Vagina (tissue), 2 donors: ENCODE measurements around the gene OPHN1. TPM values are rescaled to one million over a fixed set of nuclear protein-coding genes. Genes with fewer than 3 reads are reported as not detected.

ENCODE experiments used
- DNase-seq, 2 donors: peaks; one replicate each; pipeline ENCODE4 v3.0.0-alpha.2; 2017; ENCODE audit errors: extremely low spot score in 2 of 2
- H3K27ac ChIP-seq: fragments of 200-600 bp; sonication (generic); one replicate; pipeline ENCODE4 v1.5.1; 2019
- H3K27me3 ChIP-seq: fragments of 200-600 bp; sonication (generic); one replicate; pipeline ENCODE4 v1.5.1; 2019
- H3K36me3 ChIP-seq, 2 donors: fragments of 200-600 bp; sonication (generic); one replicate each; pipeline ENCODE4 v1.5.1; 2017 to 2019
- H3K4me1 ChIP-seq: fragments of 200-600 bp; sonication (generic); one replicate; pipeline ENCODE4 v1.5.1; 2019
- H3K4me3 ChIP-seq, 2 donors: fragments of 200-600 bp; sonication (generic); 1 replicate in 1 of 2; 2 replicates in 1 of 2; pipeline ENCODE4 v1.5.1; 2016 to 2019
- H3K9me3 ChIP-seq: fragments of 200-600 bp; sonication (generic); one replicate; pipeline ENCODE4 v1.5.1; 2019
- POLR2A ChIP-seq, 2 donors: fragments of 450-650 bp; IDR thresholded peaks; one replicate each; pipeline ENCODE4 v1.6.1; 2017; ENCODE audit warnings: antibody characterized with exemption in 2 of 2, mild to moderate bottlenecking in 2 of 2, moderate library complexity in 2 of 2
- POLR2AphosphoS5 ChIP-seq, 2 donors: sonication (generic); formaldehyde crosslinking; IDR thresholded peaks; one replicate each; pipeline ENCODE4 v1.9.0; 2017; ENCODE audit warnings: antibody characterized with exemption in 2 of 2, mild to moderate bottlenecking in 2 of 2, low read depth in 1 of 2; ENCODE audit not compliant: insufficient read depth in 1 of 2
- intact Hi-C: fragments of 100-400 bp; cut with DNase I; formaldehyde crosslinking; loops from one replicate; pipeline ENCODE4 v1.15.1; 2023
- total RNA-seq: library from RNA; depleted of rRNA; stranded (reverse); fragments of >200 nt; gene quantifications from one replicate; pipeline ENCODE4 v1.2.3, GENCODE V29; 2016
- TF ChIP-seq, protein P1 (sequence below), 3 experiments: fragments of 450-650 bp in 2 of 3; fragments of 200-600 bp in 1 of 3; sonication (generic) in 1 of 3; IDR thresholded peaks; one replicate each; pipeline ENCODE4 v1.5.1; 2017 to 2019; ENCODE audit warnings: antibody characterized with exemption in 3 of 3, mild to moderate bottlenecking in 2 of 3, moderate library complexity in 2 of 3

OPHN1 gene
- total RNA-seq, 1 donor from 2014 or later = 11.5 TPM

- Histone ChIP-seq H3K4me1 (no peaks in the 10 kb centered on the region), H3K9me3 (no peaks in the 10 kb centered on the region), H3K27ac (no peak overlapping the region), H3K36me3 (no peaks in the 10 kb centered on the region), H3K4me3 (no peak overlapping the region), H3K27me3 (no peaks in the 10 kb centered on the region)
- intact Hi-C loops = no loop called here
- TF ChIP-seq POLR2AphosphoS5 (IDR thresholded peaks at IDR 0.05; ENCODE audit: insufficient read depth in 1 of 2, low read depth in 1 of 2) (no peak), POLR2A (IDR thresholded peaks at IDR 0.05) (no peak)
- TF ChIP-seq, protein P1, sequence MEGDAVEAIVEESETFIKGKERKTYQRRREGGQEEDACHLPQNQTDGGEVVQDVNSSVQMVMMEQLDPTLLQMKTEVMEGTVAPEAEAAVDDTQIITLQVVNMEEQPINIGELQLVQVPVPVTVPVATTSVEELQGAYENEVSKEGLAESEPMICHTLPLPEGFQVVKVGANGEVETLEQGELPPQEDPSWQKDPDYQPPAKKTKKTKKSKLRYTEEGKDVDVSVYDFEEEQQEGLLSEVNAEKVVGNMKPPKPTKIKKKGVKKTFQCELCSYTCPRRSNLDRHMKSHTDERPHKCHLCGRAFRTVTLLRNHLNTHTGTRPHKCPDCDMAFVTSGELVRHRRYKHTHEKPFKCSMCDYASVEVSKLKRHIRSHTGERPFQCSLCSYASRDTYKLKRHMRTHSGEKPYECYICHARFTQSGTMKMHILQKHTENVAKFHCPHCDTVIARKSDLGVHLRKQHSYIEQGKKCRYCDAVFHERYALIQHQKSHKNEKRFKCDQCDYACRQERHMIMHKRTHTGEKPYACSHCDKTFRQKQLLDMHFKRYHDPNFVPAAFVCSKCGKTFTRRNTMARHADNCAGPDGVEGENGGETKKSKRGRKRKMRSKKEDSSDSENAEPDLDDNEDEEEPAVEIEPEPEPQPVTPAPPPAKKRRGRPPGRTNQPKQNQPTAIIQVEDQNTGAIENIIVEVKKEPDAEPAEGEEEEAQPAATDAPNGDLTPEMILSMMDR (IDR thresholded peaks at IDR 0.05) = no peak
- no peak for DNase-seq
Measured at GRCh38 chrX:68045008-68045577, 388.2 kb downstream of the OPHN1 start.

DNA sequence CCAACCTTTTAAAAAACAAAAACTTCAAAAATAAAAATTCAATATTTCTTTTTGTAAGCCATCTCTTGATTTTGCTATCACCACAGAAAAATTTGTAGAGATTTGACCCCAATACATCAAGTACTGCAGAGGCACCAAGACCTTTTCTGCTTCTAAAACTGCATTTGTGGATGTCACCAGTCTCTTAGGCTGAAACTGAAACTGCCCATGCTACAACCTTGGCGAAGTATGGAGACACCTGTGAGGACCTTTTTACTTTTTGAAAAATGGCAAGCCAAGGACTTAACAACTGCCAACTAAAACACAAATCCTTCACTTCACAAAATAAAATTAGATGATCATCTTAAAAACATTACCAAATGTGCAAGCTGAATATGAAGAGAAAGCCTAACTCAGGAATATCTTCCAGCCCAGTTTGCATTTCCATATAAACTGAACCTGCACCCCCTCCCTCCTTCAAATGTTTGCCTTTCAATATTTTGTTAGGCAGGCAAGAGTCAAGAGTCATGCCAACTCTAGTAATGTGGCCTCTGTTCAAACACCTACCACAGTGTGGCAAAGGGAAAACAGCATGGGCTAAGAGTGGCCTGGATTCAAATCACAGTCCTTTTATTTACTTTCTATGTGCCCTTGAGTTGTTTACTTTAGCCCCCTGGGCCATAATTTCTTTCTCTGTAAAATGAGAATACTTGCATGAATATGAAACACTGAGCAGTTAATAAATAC lies 389.4 kb downstream of the OPHN1 start:
- Histone ChIP-seq H3K4me1 (no peaks in the 10 kb centered on the region), H3K27me3 (no peaks in the 10 kb centered on the region), H3K4me3 (no peak overlapping the region), H3K36me3 (no peaks in the 10 kb centered on the region), H3K9me3 (no peaks in the 10 kb centered on the region), H3K27ac (no peak overlapping the region)
- TF ChIP-seq, protein P1 (IDR thresholded peaks at IDR 0.05) = no peak
- no peak for TF ChIP-seq POLR2AphosphoS5 (IDR thresholded peaks at IDR 0.05; ENCODE audit: insufficient read depth in 1 of 2, low read depth in 1 of 2)
- TF ChIP-seq POLR2A (IDR thresholded peaks at IDR 0.05) = no peak
- no peak for DNase-seq
- intact Hi-C loops = no loop called here

- DNase-seq = no peak
- Histone ChIP-seq H3K36me3 (no peaks in the 10 kb centered on the region), H3K27me3 (no peaks in the 10 kb centered on the region), H3K27ac (no peak overlapping the region), H3K4me3 (no peak overlapping the region), H3K9me3 (no peaks in the 10 kb centered on the region), H3K4me1 (no peaks in the 10 kb centered on the region)
- TF ChIP-seq POLR2AphosphoS5 (IDR thresholded peaks at IDR 0.05; ENCODE audit: insufficient read depth in 1 of 2, low read depth in 1 of 2) (no peak), POLR2A (IDR thresholded peaks at IDR 0.05) (no peak)
- TF ChIP-seq, protein P1 (IDR thresholded peaks at IDR 0.05) = no peak
- intact Hi-C loops = no loop called here
Measured at GRCh38 chrX:68041110-68041509, 392.2 kb downstream of the OPHN1 start.

DNA sequence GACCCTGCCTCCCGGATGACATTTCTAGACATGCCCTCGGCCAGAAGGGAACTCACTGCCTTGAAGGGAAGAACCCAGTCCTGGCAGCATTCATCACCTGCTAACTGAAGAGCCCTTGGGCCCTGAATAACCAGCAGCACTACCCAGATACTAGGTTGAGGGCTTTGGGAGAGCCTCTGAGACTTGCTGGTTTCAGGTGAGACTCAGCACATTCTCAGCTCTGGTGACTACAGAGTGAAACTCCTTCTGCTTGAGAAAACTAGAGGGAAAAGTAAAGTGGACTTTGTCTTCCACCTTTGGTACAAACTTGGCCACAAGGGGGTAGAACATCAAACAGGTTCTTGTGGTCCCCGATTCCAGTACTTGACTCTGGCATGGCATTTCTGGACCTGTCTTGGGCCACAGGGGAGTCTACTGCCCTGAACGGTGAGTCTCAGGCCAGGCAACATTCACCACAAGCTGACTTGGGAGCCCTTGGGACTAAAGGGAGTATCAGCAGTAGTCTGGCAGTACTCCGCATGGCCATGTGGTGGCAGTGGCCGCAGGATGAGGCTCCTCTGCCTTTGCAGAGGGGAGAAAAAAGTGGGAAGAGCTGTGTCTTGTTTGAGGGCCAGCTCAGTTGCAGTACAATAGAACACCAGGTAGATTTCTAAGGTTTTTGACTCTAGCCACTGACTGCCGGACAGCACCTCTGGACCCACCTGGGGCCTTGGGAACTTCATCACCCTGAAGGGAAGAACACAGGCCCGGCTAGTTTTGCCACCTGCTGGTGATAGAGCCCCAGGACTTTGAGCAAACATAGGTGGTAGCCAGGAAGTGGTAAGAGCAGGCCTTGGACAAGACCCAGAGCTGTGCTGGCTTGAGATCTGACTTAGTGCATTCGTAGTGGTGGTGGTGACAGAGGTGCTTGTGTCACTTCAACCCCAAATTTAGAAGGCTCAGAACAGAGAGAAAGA lies 414.8 kb downstream of the OPHN1 start:
- Histone ChIP-seq H3K9me3 (no peaks in the 10 kb centered on the region), H3K4me3 (no peak overlapping the region), H3K36me3 (no peaks in the 10 kb centered on the region), H3K27ac (no peak overlapping the region), H3K4me1 (no peaks in the 10 kb centered on the region), H3K27me3 (no peaks in the 10 kb centered on the region)
- no peak for DNase-seq
- TF ChIP-seq, protein P1 (IDR thresholded peaks at IDR 0.05) = no peak
- no peak for TF ChIP-seq POLR2A (IDR thresholded peaks at IDR 0.05)
- no peak for TF ChIP-seq POLR2AphosphoS5 (IDR thresholded peaks at IDR 0.05; ENCODE audit: insufficient read depth in 1 of 2, low read depth in 1 of 2)
- intact Hi-C loops = no loop called here
